HepG2 (cell line): ENCODE results near the gene DOCK1. TPM values are rescaled to one million over a fixed set of nuclear protein-coding genes. Genes with fewer than 3 reads are reported as not detected.

Experiments used
- ATAC-seq: fragments of 200-7000 bp; cut with Tn5 transposase; 3 replicates; pipeline ENCODE4 v1.9.1; 2020; ENCODE audit warnings: mild to moderate bottlenecking, moderate library complexity
- BruUV-seq: library from RNA; stranded (reverse); fragments of 400-500 nt; replicated peaks from 2 replicates; lab custom pipeline; 2021; lab: Mats Ljungman, UMichigan
- CTCF ChIA-PET: fragments of 300-600 bp; formaldehyde crosslinking; extraction: SDS; loops from one replicate; lab custom pipeline; 2021; ENCODE audit warnings: low total read pairs, inconsistent platforms, low intra/inter-chr PET ratio; lab: Yijun Ruan, JAX
- POLR2A ChIA-PET: fragments of 350-600 bp; sonication (Branson Sonifier 250); formaldehyde crosslinking; loops from one replicate; lab custom pipeline; 2020; ENCODE audit warnings: antibody characterized with exemption, inconsistent platforms; lab: Yijun Ruan, JAX
- DNase-seq: peaks from one replicate; pipeline ENCODE4 v3.0.0-alpha.2; 2015; ENCODE audit warnings: low spot score
- FAIRE-seq: peaks from 3 replicates; lab custom pipeline; 2011; peaks lifted over from hg19 to GRCh38; lab: Jason Lieb, UNC
- H2AFZ ChIP-seq: one replicate; pipeline ENCODE4 v1.6.1; 2011; ENCODE audit warnings: low read length, inconsistent platforms
- H3K27ac ChIP-seq: fragments of 300-600 bp; 3 replicates; pipeline ENCODE4 v1.8.0; 2011; ENCODE audit warnings: mixed run types, mild to moderate bottlenecking, mixed read lengths, low read length, inconsistent platforms; ENCODE audit not compliant: insufficient read depth; ENCODE audit errors: extremely low read length
- H3K27me3 ChIP-seq, 2 experiments: fragments of 200-600 bp in 1 of 2; 2 replicates in 1 of 2; 3 replicates in 1 of 2; pipeline versions ENCODE4 v1.6.0 to v1.8.0; 2011; ENCODE audit warnings: low read length in 2 of 2, mild to moderate bottlenecking in 2 of 2, moderate library complexity in 2 of 2, inconsistent platforms in 1 of 2; ENCODE audit not compliant: insufficient read depth in 2 of 2, control insufficient read depth in 1 of 2
- H3K36me3 ChIP-seq, 2 experiments: fragments of 200-600 bp in 1 of 2; replicated peaks in 1 of 2; 2 replicates in 1 of 2; 3 replicates in 1 of 2; pipeline versions ENCODE4 v1.5.1 to v1.8.0; 2011; ENCODE audit warnings: low read length in 2 of 2, inconsistent platforms in 1 of 2; ENCODE audit not compliant: insufficient read depth in 2 of 2, control insufficient read depth in 1 of 2
- H3K4me1 ChIP-seq: 2 replicates; pipeline ENCODE4 v1.5.1; 2012; ENCODE audit warnings: low read length, inconsistent platforms; ENCODE audit not compliant: insufficient read depth
- H3K4me2 ChIP-seq: 2 replicates; pipeline ENCODE4 v1.6.0; 2011; ENCODE audit warnings: low read depth, low read length, inconsistent platforms
- H3K4me3 ChIP-seq, 3 experiments: fragments of 200-600 bp in 1 of 3; sonication (generic), shearing (Covaris generic) in 1 of 3; replicated peaks in 1 of 3; 2 replicates each; pipeline ENCODE4 v1.5.1; 2011 to 2016; ENCODE audit warnings: low read length in 3 of 3, inconsistent platforms in 2 of 3, low read depth in 2 of 3, mild to moderate bottlenecking in 2 of 3, control low read depth in 1 of 3, mixed read lengths in 1 of 3; ENCODE audit not compliant: insufficient read depth in 1 of 3
- H3K79me2 ChIP-seq: one replicate; pipeline ENCODE4 v1.6.1; 2011; ENCODE audit warnings: low read length, inconsistent platforms; ENCODE audit not compliant: insufficient read depth
- H3K9ac ChIP-seq: 2 replicates; pipeline ENCODE4 v1.6.0; 2011; ENCODE audit warnings: mild to moderate bottlenecking, low read depth, low read length, inconsistent platforms; ENCODE audit not compliant: insufficient read depth
- H3K9me3 ChIP-seq: 2 replicates; pipeline ENCODE4 v1.5.1; 2012; ENCODE audit warnings: mild to moderate bottlenecking, low read length
- H4K20me1 ChIP-seq: 2 replicates; pipeline ENCODE4 v1.6.0; 2011; ENCODE audit warnings: inconsistent platforms, mild to moderate bottlenecking, low read length, moderate library complexity; ENCODE audit not compliant: insufficient read depth
- ARNT2 ChIP-seq: sonication (generic); formaldehyde crosslinking; IDR thresholded peaks from 2 replicates; pipeline ENCODE4 v1.8.0; 2022; ENCODE audit warnings: mild to moderate bottlenecking, low read depth, missing genetic modification reagents, moderate library complexity
- CEBPG ChIP-seq: IDR thresholded peaks from 2 replicates; pipeline ENCODE4 v1.6.1; 2016
- HES4 ChIP-seq: sonication (generic); formaldehyde crosslinking; IDR thresholded peaks from 2 replicates; pipeline ENCODE4 v1.9.0; 2021; ENCODE audit warnings: mild to moderate bottlenecking, missing genetic modification reagents, borderline replicate concordance
- HNRNPLL ChIP-seq: fragments of 200-400 bp; formaldehyde crosslinking; IDR thresholded peaks from 2 replicates; pipeline ENCODE4 v1.6.1; 2017; ENCODE audit warnings: mild to moderate bottlenecking, low read depth, low read length; ENCODE audit not compliant: poor library complexity, severe bottlenecking
- PAWR ChIP-seq: sonication (generic); formaldehyde crosslinking; IDR thresholded peaks from 2 replicates; pipeline ENCODE4 v1.4.0; 2020; ENCODE audit warnings: missing genetic modification reagents, mild to moderate bottlenecking, borderline replicate concordance
- PAXIP1 ChIP-seq: sonication (generic); formaldehyde crosslinking; conservative IDR thresholded peaks from 2 replicates; pipeline ENCODE4 v1.4.0; 2020; ENCODE audit warnings: mild to moderate bottlenecking, missing genetic modification reagents, moderate library complexity
- PLSCR1 ChIP-seq: sonication (generic); formaldehyde crosslinking; IDR thresholded peaks from 2 replicates; pipeline ENCODE4 v1.5.0; 2020; ENCODE audit warnings: missing genetic modification reagents, mild to moderate bottlenecking, borderline replicate concordance
- POLR2G ChIP-seq: fragments of 200-400 bp; formaldehyde crosslinking; IDR thresholded peaks from 2 replicates; pipeline ENCODE4 v1.6.1; 2018; ENCODE audit warnings: mild to moderate bottlenecking, low read depth, low read length, moderate library complexity
- PRDM10 ChIP-seq: sonication (generic); formaldehyde crosslinking; IDR thresholded peaks from 2 replicates; pipeline ENCODE4 v1.4.0; 2020; ENCODE audit warnings: low read depth, missing genetic modification reagents
- ZBTB26 ChIP-seq: IDR thresholded peaks from 2 replicates; pipeline ENCODE4 v1.6.1; 2016; ENCODE audit warnings: missing compliant biosample characterization, missing genetic modification reagents, borderline replicate concordance
- ZNF501 ChIP-seq: sonication (generic); formaldehyde crosslinking; IDR thresholded peaks from 2 replicates; pipeline ENCODE4 v1.5.1; 2020; ENCODE audit warnings: mild to moderate bottlenecking, moderate library complexity, missing genetic modification reagents
- WGBS: methylation state at CpG from one replicate; pipeline ENCODE4 v1.1.6; 2017; ENCODE audit warnings: low lambda C conversion rate; 5-methylcytosine and 5-hydroxymethylcytosine counted together
- in situ Hi-C: cut with HindIII; loops from 2 replicates; pipeline ENCODE4 v1.10.0; 2017; ENCODE audit warnings: low pct_unique_long_range_greater_than_20kb; ENCODE audit not compliant: extremely low pct_ligation_motif_present
- intact Hi-C: fragments of 100-400 bp; cut with micrococcal nuclease; formaldehyde crosslinking; loops from one replicate; pipeline ENCODE4 v1.10.0; 2022; ENCODE audit not compliant: unreplicated experiment
- polyA plus RNA-seq, 8 experiments: library from polyadenylated mRNA; depleted of rRNA in 3 of 8; stranded (reverse) in 7 of 8; unstranded in 1 of 8; fragments of >200 nt; fragmentation: Illumina TruSeq in 4 of 8; extraction: Trizol in 4 of 8; gene quantifications; 2 replicates each; pipeline versions ENCODE4 v1.2.1 to v1.2.3, GENCODE V29; 2011 to 2016; ENCODE audit warnings: low read depth in 4 of 8, missing spikeins in 1 of 8, mixed read lengths in 1 of 8; ENCODE audit not compliant: insufficient read depth in 1 of 8
- total RNA-seq, 5 experiments: library from RNA; depleted of rRNA; stranded (reverse); fragments of >200 nt; fragmentation: Illumina TruSeq; extraction: Trizol; gene quantifications; 2 replicates each; pipeline ENCODE4 v1.2.3, GENCODE V29; 2016; ENCODE audit warnings: low read depth in 1 of 5

DOCK1 gene
- total and polyA plus RNA-seq, 2 of the 13 experiments (the other 11 are each of a cell fraction or from before 2014, with no cell fraction given) = 8.3 to 25.5 TPM

- in situ Hi-C loops = no loop called here
- Histone ChIP-seq H3K4me2 (no peak overlapping the region), H3K36me3 (peaks cover 5 to 11% of the 10 kb centered on the region in 2 experiments; a peak in 4 of 5 replicates), H3K27me3 (no peaks in the 10 kb centered on the region), H3K27ac (no peak overlapping the region), H3K4me1 (no peaks in the 10 kb centered on the region), H3K9ac (no peak overlapping the region), H3K9me3 (no peaks in the 10 kb centered on the region), H4K20me1 (no peaks in the 10 kb centered on the region), H3K79me2 (no peaks in the 10 kb centered on the region), H2AFZ (no peak overlapping the region), H3K4me3 (no peak overlapping the region)
- ATAC-seq (no peak), DNase-seq (no peak), FAIRE-seq (no peak)
- WGBS = 92% methylated on average over 3 of the region's 3 CpGs
- CTCF ChIA-PET = no interaction called here
- POLR2A ChIA-PET = no interaction called here
- BruUV-seq = no TSS peak
- TF ChIP-seq POLR2G (no peak), ZBTB26 (CRISPR knock-in tag) (no peak), ARNT2 (CRISPR knock-in tag) (no peak), CEBPG (CRISPR knock-in tag) (no peak), PAWR (CRISPR knock-in tag) (no peak), HNRNPLL (no peak), PRDM10 (no peak), PLSCR1 (CRISPR knock-in tag) (no peak), PAXIP1 (CRISPR knock-in tag) (no peak), HES4 (CRISPR knock-in tag) (no peak), ZNF501 (CRISPR knock-in tag) (no peak)
- intact Hi-C loops = no loop called here
Observed at GRCh38 chr10:127375461-127375860, 470.2 kb downstream of the DOCK1 start.
